ENCODE measurements around the gene SAYSD1. TPM values are rescaled to one million over a fixed set of nuclear protein-coding genes. Genes with fewer than 3 reads are reported as not detected.

Gene SAYSD1
- total and polyA plus RNA-seq, 2 of the 8 experiments (the other 6 are each of a cell fraction or from before 2014, with no cell fraction given), result 6.7 to 7.9 TPM

DNA sequence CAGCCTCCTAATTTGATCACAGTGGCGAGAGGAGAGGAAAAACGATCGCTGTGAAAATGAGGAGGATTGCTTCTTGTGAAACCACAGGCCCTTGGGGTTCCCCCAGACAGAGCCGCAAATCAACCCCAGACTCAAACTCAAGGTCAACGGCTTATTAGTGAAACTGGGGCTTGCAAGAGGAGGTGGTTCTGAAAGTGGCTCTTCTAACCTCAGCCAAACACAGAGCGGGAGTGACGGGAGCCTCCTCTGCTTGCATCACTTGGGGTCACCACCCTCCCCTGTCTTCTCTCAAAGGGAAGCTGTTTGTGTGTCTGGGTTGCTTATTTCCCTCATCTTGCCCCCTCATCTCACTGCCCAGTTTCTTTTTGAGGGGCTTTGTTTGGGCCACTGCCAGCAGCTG, 28.7 kb downstream of the SAYSD1 start:
- H3K4me3 ChIP-seq (ENCODE audit: extremely low read depth in 1 of 4, insufficient read depth in 2 of 4, low read depth in 3 of 4, low read length in 4 of 4), result no peak overlapping the region
- no peak overlapping the region for H2AFZ ChIP-seq (ENCODE audit: low read length)
- H4K20me1 ChIP-seq (replicated peaks in 1 of 2; ENCODE audit: control insufficient read depth in 1 of 2, insufficient read depth in 2 of 2, low read length in 2 of 2), result no peaks in the 10 kb centered on the region
- H3K9ac ChIP-seq (replicated peaks in 1 of 4; ENCODE audit: extremely low read depth in 1 of 4, low read depth in 3 of 4, low read length in 3 of 4), result no peak overlapping the region
- H2BK20ac ChIP-seq (ENCODE audit: low read length), result 0 out of 2 replicates have a peak overlapping the region, but pooled peaks have one; percentile 48
- H2BK12ac ChIP-seq (ENCODE audit: low read depth, low read length), result peak overlapping the region; percentile 43; the same call in 1 of the 2 replicates
- H4K8ac ChIP-seq (ENCODE audit: extremely low read depth, insufficient read depth, low read length), result no peak overlapping the region
- no peak overlapping the region for H3K56ac ChIP-seq (replicated peaks; ENCODE audit: insufficient read length, low read depth, low read length)
- no peaks in the 10 kb centered on the region; the same call in 1 of the 2 replicates for H3K23me2 ChIP-seq (ENCODE audit: low read depth, low read length)
- no peak overlapping the region for H4K5ac ChIP-seq (ENCODE audit: insufficient read length, low read depth, low read length)
- H3K79me2 ChIP-seq (ENCODE audit: control insufficient read depth in 1 of 2, insufficient read depth in 2 of 2, low read length in 2 of 2), result no peaks in the 10 kb centered on the region
- H3K4ac ChIP-seq (replicated peaks; ENCODE audit: insufficient read length, low read depth, low read length), result no peak overlapping the region
- H2BK120ac ChIP-seq (replicated peaks; ENCODE audit: low read depth, low read length), result no peak overlapping the region
- H4K91ac ChIP-seq (replicated peaks; ENCODE audit: insufficient read length, low read length), result no peak overlapping the region
- H3K23ac ChIP-seq (ENCODE audit: insufficient read length), result no peak overlapping the region
- H2AK5ac ChIP-seq (ENCODE audit: low read depth, low read length), result no peak overlapping the region
- no peak overlapping the region for H3K4me2 ChIP-seq (ENCODE audit: insufficient read depth in 1 of 2, low read depth in 2 of 2, low read length in 2 of 2)
- H3K79me1 ChIP-seq (ENCODE audit: low read depth, low read length), result no peaks in the 10 kb centered on the region
- no peak for FAIRE-seq
- H3K27ac ChIP-seq (ENCODE audit: low read depth, low read length), result no peak overlapping the region
- POLR2A ChIA-PET (ENCODE audit: partially characterized antibody), result no interaction called here
- WGBS, 2 experiments (ENCODE audit: extremely low coverage in 1 of 2, insufficient coverage in 1 of 2, insufficient read length in 1 of 2, insufficient replicate concordance in 2 of 2, low coverage in 1 of 2, low lambda C conversion rate in 2 of 2, missing lambda C conversion rate in 1 of 2), result 91% methylated on average over 7 of the region's 7 CpGs; no CpG with 5 or more reads in 1 of the 2 experiments
- no peaks in the 10 kb centered on the region for H3K36me3 ChIP-seq (ENCODE audit: control insufficient read depth in 2 of 4, insufficient read depth in 4 of 4, low read length in 3 of 4)
- no peak overlapping the region for H3K14ac ChIP-seq (ENCODE audit: insufficient read length)
- no peaks in the 10 kb centered on the region for H3K9me3 ChIP-seq (ENCODE audit: insufficient read depth in 2 of 2, low read depth in 1 of 2, low read length in 1 of 2)
- CTCF ChIA-PET (ENCODE audit: partially characterized antibody), result interaction anchor here (0.7 to 12.5 kb wide), 15 partner anchors 10 to 220 kb away, joined by 3 to 153 read pairs (median 4); no protein-coding TSS in a partner anchor
- no peak for DNase-seq (ENCODE audit: low read depth in 1 of 2, low spot score in 2 of 2)
- H2BK5ac ChIP-seq (ENCODE audit: low read depth, low read length), result no peak overlapping the region
- no peaks in the 10 kb centered on the region for H3K27me3 ChIP-seq (replicated peaks in 1 of 4; ENCODE audit: control insufficient read depth in 3 of 4, extremely low read depth in 1 of 4, insufficient read depth in 3 of 4, low read length in 3 of 4)
- peaks cover 6 to 29% (median 14%) of the 10 kb centered on the region in 4 experiments for H3K4me1 ChIP-seq (replicated peaks in 1 of 4; ENCODE audit: control insufficient read depth in 3 of 4, insufficient read depth in 4 of 4, low read length in 3 of 4)
- H2BK15ac ChIP-seq (ENCODE audit: low read length), result no peak overlapping the region
- no peak overlapping the region for H3K18ac ChIP-seq (ENCODE audit: extremely low read depth, low read length)
- TF ChIP-seq JUN (IDR thresholded peaks at IDR 0.05; ENCODE audit: low read depth, low read length) (no peak), KDM1A (IDR thresholded peaks at IDR 0.05; ENCODE audit: borderline replicate concordance, low read length) (no peak), ASH2L (IDR thresholded peaks at IDR 0.05; ENCODE audit: low read length) (no peak), RBBP5 (IDR thresholded peaks at IDR 0.05; ENCODE audit: borderline replicate concordance, low read depth, low read length) (no peak), YY1 (IDR thresholded peaks at IDR 0.05; ENCODE audit: low read depth, low read length) (no peak), SIRT6 (IDR thresholded peaks at IDR 0.05; ENCODE audit: low read length) (no peak), BRCA1 (IDR thresholded peaks at IDR 0.05; ENCODE audit: low read depth, low read length) (no peak), KDM4A (IDR thresholded peaks at IDR 0.05; ENCODE audit: low read depth, low read length, severe bottlenecking) (no peak), SIN3A (conservative IDR thresholded peaks at IDR 0.05 in 1 of 2, IDR thresholded peaks at IDR 0.05 in 1 of 2; ENCODE audit: low read depth in 1 of 2, low read length in 2 of 2) (no peak), RAD21 (IDR thresholded peaks at IDR 0.05 in 1 of 2, conservative IDR thresholded peaks at IDR 0.05 in 1 of 2; ENCODE audit: low read depth in 2 of 2, low read length in 2 of 2) (no peak), POLR2AphosphoS5 (IDR thresholded peaks at IDR 0.05; ENCODE audit: low read depth, low read length) (no peak)
- TF ChIP-seq, protein P1, sequence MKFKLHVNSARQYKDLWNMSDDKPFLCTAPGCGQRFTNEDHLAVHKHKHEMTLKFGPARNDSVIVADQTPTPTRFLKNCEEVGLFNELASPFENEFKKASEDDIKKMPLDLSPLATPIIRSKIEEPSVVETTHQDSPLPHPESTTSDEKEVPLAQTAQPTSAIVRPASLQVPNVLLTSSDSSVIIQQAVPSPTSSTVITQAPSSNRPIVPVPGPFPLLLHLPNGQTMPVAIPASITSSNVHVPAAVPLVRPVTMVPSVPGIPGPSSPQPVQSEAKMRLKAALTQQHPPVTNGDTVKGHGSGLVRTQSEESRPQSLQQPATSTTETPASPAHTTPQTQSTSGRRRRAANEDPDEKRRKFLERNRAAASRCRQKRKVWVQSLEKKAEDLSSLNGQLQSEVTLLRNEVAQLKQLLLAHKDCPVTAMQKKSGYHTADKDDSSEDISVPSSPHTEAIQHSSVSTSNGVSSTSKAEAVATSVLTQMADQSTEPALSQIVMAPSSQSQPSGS (IDR thresholded peaks at IDR 0.05; ENCODE audit: low read length), result no peak

Measured in H1 (cell line).